22Rv1 (cell line): Measurements from ENCODE around the gene CCNC.

ENCODE experiments used
- ZFX ChIP-seq: fragments of 450-650 bp; IDR thresholded peaks from 2 replicates; pipeline ENCODE4 v1.6.1; 2017; ENCODE audit warnings: antibody characterized with exemption, borderline replicate concordance
- TF ChIP-seq, protein P1 (sequence below): fragments of 450-650 bp; IDR thresholded peaks from 2 replicates; pipeline ENCODE4 v1.5.1; 2017; ENCODE audit warnings: mild to moderate bottlenecking

DNA sequence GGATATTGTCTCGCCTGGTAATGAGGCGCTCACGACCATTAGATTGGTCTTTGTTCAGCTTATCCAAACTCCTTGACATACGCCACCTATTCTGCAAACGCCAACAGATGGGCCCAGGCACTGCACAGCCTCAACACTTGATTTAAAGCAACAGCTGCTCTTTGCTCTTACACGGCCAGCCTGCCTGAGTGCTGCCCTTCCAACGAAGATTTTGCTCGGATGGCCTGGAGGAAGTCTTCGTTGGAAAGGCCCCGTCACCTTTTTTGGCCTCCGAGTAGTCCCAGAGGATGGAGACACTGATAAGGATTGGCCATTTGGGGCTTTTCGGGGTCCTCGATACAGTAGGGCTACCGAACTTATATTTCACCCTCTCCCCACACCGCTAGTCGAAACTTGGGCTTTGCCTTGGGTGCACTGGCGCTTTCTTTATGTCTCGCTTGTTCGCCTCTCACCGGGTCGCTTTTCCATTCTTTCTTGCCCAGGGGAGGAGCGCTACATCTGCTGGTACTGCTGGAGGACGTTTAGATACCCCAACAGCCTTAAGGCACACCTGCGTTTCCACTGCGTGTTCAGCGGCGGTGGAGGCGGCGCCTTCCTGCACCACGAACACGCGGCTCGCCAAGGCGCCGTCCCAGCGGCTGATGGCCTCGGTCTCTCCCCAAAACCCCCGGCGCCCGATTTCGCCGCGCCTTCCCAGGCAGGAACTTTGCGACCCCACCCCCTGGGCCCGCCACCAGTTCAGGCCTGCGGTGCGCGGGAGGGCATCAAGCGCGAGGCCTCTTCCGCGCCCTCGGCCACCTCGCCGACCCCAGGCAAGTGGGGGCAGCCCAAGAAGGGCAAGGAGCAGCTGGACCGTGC, 44.3 kb upstream of the CCNC start:
- TF ChIP-seq, protein P1, sequence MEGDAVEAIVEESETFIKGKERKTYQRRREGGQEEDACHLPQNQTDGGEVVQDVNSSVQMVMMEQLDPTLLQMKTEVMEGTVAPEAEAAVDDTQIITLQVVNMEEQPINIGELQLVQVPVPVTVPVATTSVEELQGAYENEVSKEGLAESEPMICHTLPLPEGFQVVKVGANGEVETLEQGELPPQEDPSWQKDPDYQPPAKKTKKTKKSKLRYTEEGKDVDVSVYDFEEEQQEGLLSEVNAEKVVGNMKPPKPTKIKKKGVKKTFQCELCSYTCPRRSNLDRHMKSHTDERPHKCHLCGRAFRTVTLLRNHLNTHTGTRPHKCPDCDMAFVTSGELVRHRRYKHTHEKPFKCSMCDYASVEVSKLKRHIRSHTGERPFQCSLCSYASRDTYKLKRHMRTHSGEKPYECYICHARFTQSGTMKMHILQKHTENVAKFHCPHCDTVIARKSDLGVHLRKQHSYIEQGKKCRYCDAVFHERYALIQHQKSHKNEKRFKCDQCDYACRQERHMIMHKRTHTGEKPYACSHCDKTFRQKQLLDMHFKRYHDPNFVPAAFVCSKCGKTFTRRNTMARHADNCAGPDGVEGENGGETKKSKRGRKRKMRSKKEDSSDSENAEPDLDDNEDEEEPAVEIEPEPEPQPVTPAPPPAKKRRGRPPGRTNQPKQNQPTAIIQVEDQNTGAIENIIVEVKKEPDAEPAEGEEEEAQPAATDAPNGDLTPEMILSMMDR: no peak
- TF ChIP-seq ZFX: no peak
